Endothelial cell of umbilical vein (primary cell): Measurements from ENCODE around the gene MYADML2. TPM values are rescaled to one million over a fixed set of nuclear protein-coding genes. Genes with fewer than 3 reads are reported as not detected.

ENCODE experiments used
- BruUV-seq: library from RNA; stranded (reverse); fragments of 400-500 nt; replicated peaks from 2 replicates; lab custom pipeline; 2021; lab: Mats Ljungman, UMichigan
- CTCF ChIA-PET: fragments of 300-600, 350-600 bp; sonication (Branson Sonifier 250); formaldehyde crosslinking; loops from one replicate; lab custom pipeline; 2021; ENCODE audit warnings: antibody characterized with exemption, inconsistent platforms; lab: Charles Lee
- POLR2A ChIA-PET: fragments of 300-600, 350-600 bp; sonication (Branson Sonifier 250); formaldehyde crosslinking; loops from one replicate; lab custom pipeline; 2021; ENCODE audit warnings: antibody characterized with exemption, inconsistent platforms; lab: Charles Lee
- DNase-seq: peaks from one replicate; pipeline ENCODE4 v3.0.0-alpha.2; 2011; ENCODE audit warnings: low read depth, low spot score
- FAIRE-seq: peaks from 2 replicates; lab custom pipeline; 2011; peaks lifted over from hg19 to GRCh38; lab: Jason Lieb, UNC
- H2AFZ ChIP-seq: 2 replicates; pipeline ENCODE4 v1.6.0; 2012; ENCODE audit warnings: low read depth, low read length, control low read depth, inconsistent platforms
- H3K27ac ChIP-seq: 2 replicates; pipeline ENCODE4 v1.5.1; 2011; ENCODE audit warnings: low read depth, mild to moderate bottlenecking, control low read depth, low read length, moderate library complexity; ENCODE audit not compliant: insufficient read depth
- H3K27me3 ChIP-seq, 2 experiments: 2 replicates each; pipeline versions ENCODE4 v1.6.0 to v1.6.1; 2011; ENCODE audit warnings: low read length in 2 of 2, mixed read lengths in 1 of 2; ENCODE audit not compliant: control insufficient read depth in 2 of 2, insufficient read depth in 2 of 2
- H3K36me3 ChIP-seq, 2 experiments: 2 replicates in 1 of 2; 3 replicates in 1 of 2; pipeline ENCODE4 v1.5.1; 2011; ENCODE audit warnings: low read length in 2 of 2, mild to moderate bottlenecking in 1 of 2, moderate library complexity in 1 of 2; ENCODE audit not compliant: control insufficient read depth in 2 of 2, insufficient read depth in 2 of 2; ENCODE audit errors: extremely low read depth in 1 of 2
- H3K4me1 ChIP-seq: 3 replicates; pipeline ENCODE4 v1.5.1; 2011; ENCODE audit warnings: mild to moderate bottlenecking, low read length; ENCODE audit not compliant: control insufficient read depth, insufficient read depth; ENCODE audit errors: extremely low read depth
- H3K4me2 ChIP-seq: 2 replicates; pipeline ENCODE4 v1.6.1; 2011; ENCODE audit warnings: low read length, control low read depth, mixed read lengths; ENCODE audit not compliant: insufficient read depth
- H3K4me3 ChIP-seq, 3 experiments: fragments of 200-600 bp in 1 of 3; sonication (generic), shearing (Covaris generic) in 1 of 3; replicated peaks in 1 of 3; 2 replicates each; pipeline ENCODE4 v1.5.1; 2011 to 2016; ENCODE audit warnings: control low read depth in 3 of 3, low read length in 3 of 3, mild to moderate bottlenecking in 2 of 3, inconsistent platforms in 1 of 3, low read depth in 1 of 3, moderate library complexity in 1 of 3; ENCODE audit not compliant: insufficient read depth in 1 of 3
- H3K79me2 ChIP-seq: 2 replicates; pipeline ENCODE4 v1.6.0; 2012; ENCODE audit warnings: low read length, inconsistent platforms; ENCODE audit not compliant: control insufficient read depth, insufficient read depth
- H3K9ac ChIP-seq: replicated peaks from 2 replicates; pipeline ENCODE3; 2011; ENCODE audit warnings: low read length, control low read depth; ENCODE audit not compliant: insufficient read depth; ENCODE audit errors: extremely low read depth
- H3K9me1 ChIP-seq: replicated peaks from 3 replicates; pipeline ENCODE4 v1.6.0; 2011; ENCODE audit warnings: mild to moderate bottlenecking, low read length; ENCODE audit not compliant: control insufficient read depth, insufficient read depth; ENCODE audit errors: extremely low read depth
- H3K9me3 ChIP-seq: replicated peaks from 2 replicates; pipeline ENCODE4 v1.5.1; 2012; ENCODE audit warnings: low read length, inconsistent platforms; ENCODE audit not compliant: control insufficient read depth, insufficient read depth
- H4K20me1 ChIP-seq: replicated peaks from 2 replicates; pipeline ENCODE3; 2011; ENCODE audit warnings: mild to moderate bottlenecking, low read length; ENCODE audit not compliant: control insufficient read depth, insufficient read depth; ENCODE audit errors: extremely low read depth
- CTCF ChIP-seq, 2 donors: IDR thresholded peaks; 1 replicate in 1 of 2; 2 replicates in 1 of 2; pipeline ENCODE4 v1.5.1; 2011; ENCODE audit warnings: low read length in 2 of 2, mild to moderate bottlenecking in 2 of 2, moderate library complexity in 2 of 2, control low read depth in 1 of 2, inconsistent platforms in 1 of 2, low read depth in 1 of 2; ENCODE audit not compliant: insufficient read depth in 1 of 2; ENCODE audit errors: extremely low read depth in 1 of 2
- EZH2 ChIP-seq: IDR thresholded peaks from 2 replicates; pipeline ENCODE4 v1.6.1; 2012; ENCODE audit warnings: borderline replicate concordance, low read depth, mild to moderate bottlenecking, moderate library complexity, low read length, inconsistent platforms; ENCODE audit not compliant: severe bottlenecking
- FOS ChIP-seq: IDR thresholded peaks from 2 replicates; pipeline ENCODE4 v1.6.1; 2011; ENCODE audit warnings: mild to moderate bottlenecking, low read length, moderate library complexity, borderline replicate concordance; ENCODE audit not compliant: insufficient read depth
- GATA2 ChIP-seq: IDR thresholded peaks from 2 replicates; pipeline ENCODE4 v1.7.0; 2011; ENCODE audit warnings: low read depth, mild to moderate bottlenecking, moderate library complexity, mixed read lengths, low read length; ENCODE audit not compliant: insufficient read length, insufficient read depth
- JUN ChIP-seq: IDR thresholded peaks from 2 replicates; pipeline ENCODE4 v1.6.1; 2011; ENCODE audit warnings: borderline replicate concordance, low read depth; ENCODE audit not compliant: insufficient read length, insufficient read depth
- MYC ChIP-seq: IDR thresholded peaks from one replicate; pipeline ENCODE4 v1.6.1; 2011; ENCODE audit warnings: mild to moderate bottlenecking, low read depth, low read length
- POLR2A ChIP-seq: IDR thresholded peaks from 2 replicates; pipeline ENCODE4 v1.6.1; 2012; ENCODE audit warnings: low read depth, mild to moderate bottlenecking, control low read depth, low read length
- POLR2AphosphoS5 ChIP-seq: IDR thresholded peaks from 2 replicates; pipeline ENCODE4 v1.6.1; 2012; ENCODE audit warnings: low read depth, mild to moderate bottlenecking, control low read depth, low read length, moderate library complexity; ENCODE audit not compliant: insufficient read depth
- dilution Hi-C: fragments of 300-500 bp; cut with MboI; formaldehyde crosslinking; loops from one replicate; pipeline ENCODE4 v1.15.0; 2019; ENCODE audit warnings: low sequenced_read_pairs; ENCODE audit not compliant: extremely low pct_ligation_motif_present
- intact Hi-C: fragments of 100-400 bp; cut with micrococcal nuclease; formaldehyde crosslinking; loops from one replicate; pipeline ENCODE4 v1.10.0; 2022
- polyA plus RNA-seq, 4 experiments: library from polyadenylated mRNA; depleted of rRNA in 3 of 4; stranded (reverse) in 3 of 4; unstranded in 1 of 4; fragments of >200 nt; gene quantifications; 2 replicates each; pipeline versions ENCODE4 v1.2.1 to v1.2.3, GENCODE V29; 2011 to 2012; ENCODE audit warnings: missing spikeins in 1 of 4
- total RNA-seq: library from RNA; stranded (reverse); gene quantifications from 2 replicates; pipeline ENCODE4 v1.2.3, GENCODE V29; 2021
- TF ChIP-seq, protein P1 (sequence below): IDR thresholded peaks from 2 replicates; pipeline ENCODE4 v1.6.1; 2011; ENCODE audit not compliant: insufficient read depth, insufficient read length

MYADML2 gene
- total and polyA plus RNA-seq, 2 donors (not counting 3 experiments of a cell fraction or from before 2014, with no cell fraction given): not detected

DNA sequence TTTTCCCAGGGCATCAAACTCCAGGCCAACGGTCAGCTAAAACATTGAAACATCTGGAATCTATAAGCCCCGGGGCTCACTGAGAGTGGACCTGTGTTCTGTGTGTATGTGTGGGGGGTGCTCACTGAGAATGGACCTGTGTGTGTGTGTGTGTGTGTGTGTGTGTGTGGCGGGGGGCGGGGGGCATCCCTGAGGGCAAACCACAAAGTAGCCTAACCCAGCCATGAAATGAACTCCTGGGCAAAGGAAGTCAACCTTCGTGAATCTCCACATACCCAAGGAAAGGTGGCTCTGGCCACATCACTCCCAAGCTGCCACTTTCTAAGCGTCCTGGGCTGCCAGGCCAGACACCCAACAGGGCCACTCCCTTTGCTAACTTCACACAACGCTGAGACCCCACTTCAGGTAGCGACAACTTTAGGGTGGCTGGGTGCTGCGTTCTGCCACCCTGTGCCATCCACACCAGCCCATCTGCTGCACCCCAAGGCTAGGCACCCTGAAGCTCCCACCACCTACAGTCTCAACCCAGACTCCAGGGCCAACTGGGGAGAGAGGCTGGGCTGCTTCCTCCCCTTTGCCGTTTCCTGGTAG is 21.1 kb downstream of the MYADML2 start:
- Histone ChIP-seq H3K4me3 (peak overlapping the region in 2 of 3 experiments; percentile 49 to 64), H3K27ac (peak overlapping the region; percentile 77), H3K4me1 (peaks cover 17% of the 10 kb centered on the region), H2AFZ (no peak overlapping the region), H3K4me2 (peak overlapping the region; percentile 79), H3K79me2 (peaks cover 57% of the 10 kb centered on the region), H3K9me3 (no peaks in the 10 kb centered on the region), H3K36me3 (peaks cover 0 to 12% of the 10 kb centered on the region in 2 experiments), H3K27me3 (no peaks in the 10 kb centered on the region), H3K9me1 (no peaks in the 10 kb centered on the region), H4K20me1 (no peaks in the 10 kb centered on the region), H3K9ac (peak overlapping the region; percentile 94)
- TF ChIP-seq FOS (no peak), MYC (no peak), POLR2AphosphoS5 (no peak), GATA2 (no peak), CTCF (IDR thresholded peaks at IDR 0.05; ENCODE audit: extremely low read depth in 1 of 2, insufficient read depth in 1 of 2, low read depth in 1 of 2, low read length in 2 of 2) (no peak), EZH2 (no peak), POLR2A (peak; percentile 30), JUN (no peak)
- TF ChIP-seq, protein P1, sequence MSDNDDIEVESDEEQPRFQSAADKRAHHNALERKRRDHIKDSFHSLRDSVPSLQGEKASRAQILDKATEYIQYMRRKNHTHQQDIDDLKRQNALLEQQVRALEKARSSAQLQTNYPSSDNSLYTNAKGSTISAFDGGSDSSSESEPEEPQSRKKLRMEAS: no peak
- no TSS peak for BruUV-seq
- FAIRE-seq: no peak
- no peak for DNase-seq
- intact Hi-C loops (loop anchor here (1.0 to 5.0 kb wide), 4 partner anchors 65 to 228 kb away; partner anchors contain the start of genes CENPX, LRRC45 and P4HB), dilution Hi-C loops (no loop called here)
- CTCF ChIA-PET: interaction anchor here (1.1 to 3.0 kb wide), 6 partner anchors 9 to 105 kb away, joined by 3 to 24 read pairs (median 8); partner anchors contain the start of gene NOTUM
- POLR2A ChIA-PET: interaction anchor here (0.6 to 1.2 kb wide), 4 partner anchors 9 to 213 kb away, joined by 4 to 10 read pairs (median 4); partner anchors contain the start of gene ANAPC11
